Mucosa of rectum (tissue), 2 donors: ENCODE results near the gene SYNDIG1L.
"Not testable (repeated sequence)": the region's sequence is repeated elsewhere in the genome, so short reads cannot be mapped to it uniquely, and the experiment has no call there.

ENCODE experiments used
- H3K27ac ChIP-seq, 2 donors: one replicate each; pipeline ENCODE4 v1.7.0; 2013; ENCODE audit warnings: inconsistent platforms in 2 of 2, low read depth in 2 of 2, low read length in 2 of 2
- H3K27me3 ChIP-seq, 2 donors: one replicate each; pipeline ENCODE4 v1.7.0; 2013; ENCODE audit warnings: low read length in 2 of 2; ENCODE audit not compliant: control insufficient read depth in 2 of 2, insufficient read depth in 2 of 2
- H3K36me3 ChIP-seq, 2 donors: one replicate each; pipeline ENCODE4 v1.7.0; 2013; ENCODE audit warnings: low read length in 2 of 2; ENCODE audit not compliant: control insufficient read depth in 2 of 2, insufficient read depth in 2 of 2
- H3K4me1 ChIP-seq, 2 donors: one replicate each; pipeline ENCODE4 v1.7.0; 2013; ENCODE audit warnings: low read length in 2 of 2, mild to moderate bottlenecking in 1 of 2; ENCODE audit not compliant: control insufficient read depth in 2 of 2, insufficient read depth in 2 of 2
- H3K4me3 ChIP-seq, 2 donors: one replicate each; pipeline ENCODE4 v1.7.0; 2013; ENCODE audit warnings: low read length in 2 of 2
- H3K9ac ChIP-seq, 2 donors: one replicate each; pipeline ENCODE4 v1.7.0; 2013; ENCODE audit warnings: low read length in 2 of 2, low read depth in 1 of 2, mild to moderate bottlenecking in 1 of 2
- H3K9me3 ChIP-seq, 2 donors: one replicate each; pipeline ENCODE4 v1.7.0; 2013; ENCODE audit warnings: low read length in 2 of 2; ENCODE audit not compliant: control insufficient read depth in 2 of 2
- donor health status: healthy.
- donor health status: Normal muscosa, but diverticular disease.

Gene SYNDIG1L

GRCh38 chr14:74395094-74395493, 30.9 kb downstream of the SYNDIG1L start:
- no peaks in the 10 kb centered on the region for H3K4me1 ChIP-seq
- no peaks in the 10 kb centered on the region for H3K36me3 ChIP-seq
- no peaks in the 10 kb centered on the region for H3K9me3 ChIP-seq
- no peak overlapping the region for H3K4me3 ChIP-seq
- H3K9ac ChIP-seq: no peak overlapping the region
- peaks cover 6 to 11% of the 10 kb centered on the region in 2 donors for H3K27me3 ChIP-seq
- no peak overlapping the region for H3K27ac ChIP-seq

- Histone ChIP-seq H3K9ac (no peak overlapping the region), H3K36me3 (no peaks in the 10 kb centered on the region), H3K27ac (no peak overlapping the region), H3K4me3 (no peak overlapping the region), H3K4me1 (no peaks in the 10 kb centered on the region), H3K9me3 (no peaks in the 10 kb centered on the region), H3K27me3 (peaks cover 6 to 11% of the 10 kb centered on the region in 2 donors)
Measured at GRCh38 chr14:74394549-74394948, 31.5 kb downstream of the SYNDIG1L start.

GRCh38 chr14:74392616-74393570, 33.1 kb downstream of the SYNDIG1L start:
- Histone ChIP-seq H3K4me3 (no peak overlapping the region), H3K36me3 (no peaks in the 10 kb centered on the region), H3K9me3 (no peaks in the 10 kb centered on the region), H3K27ac (no peak overlapping the region), H3K27me3 (peaks cover 6 to 9% of the 10 kb centered on the region in 2 donors), H3K4me1 (no peaks in the 10 kb centered on the region), H3K9ac (no peak overlapping the region)

GRCh38 chr14:74391479-74391878, 34.5 kb downstream of the SYNDIG1L start:
- no peaks in the 10 kb centered on the region for H3K9me3 ChIP-seq

GRCh38 chr14:74390505-74390904, 35.5 kb downstream of the SYNDIG1L start:
- H3K36me3 ChIP-seq, H3K27ac ChIP-seq, H3K4me3 ChIP-seq, H3K9ac ChIP-seq, H3K4me1 ChIP-seq, H3K27me3 ChIP-seq, H3K9me3 ChIP-seq: not testable (repeated sequence)

More at GRCh38 chr14:74391479-74391878, 34.5 kb downstream of the SYNDIG1L start:
- Histone ChIP-seq H3K27ac (no peak overlapping the region), H3K9ac (no peak overlapping the region), H3K4me3 (no peak overlapping the region), H3K36me3 (no peaks in the 10 kb centered on the region), H3K4me1 (no peaks in the 10 kb centered on the region), H3K27me3 (peaks cover 6 to 9% of the 10 kb centered on the region in 2 donors)

- Histone ChIP-seq H3K9ac (no peak overlapping the region), H3K27ac (no peak overlapping the region), H3K36me3 (no peaks in the 10 kb centered on the region), H3K4me1 (no peaks in the 10 kb centered on the region), H3K4me3 (no peak overlapping the region), H3K27me3 (peaks cover 6 to 7% of the 10 kb centered on the region in 2 donors), H3K9me3 (no peaks in the 10 kb centered on the region)
Measured at GRCh38 chr14:74389980-74390379, 36.0 kb downstream of the SYNDIG1L start.

GRCh38 chr14:74382231-74382630, 43.8 kb downstream of the SYNDIG1L start:
- H3K9me3 ChIP-seq: no peaks in the 10 kb centered on the region
- no peak overlapping the region for H3K27ac ChIP-seq
- H3K36me3 ChIP-seq: no peaks in the 10 kb centered on the region
- no peak overlapping the region for H3K4me3 ChIP-seq
- H3K9ac ChIP-seq: no peak overlapping the region
- H3K27me3 ChIP-seq: peaks cover 0 to 2% of the 10 kb centered on the region in 2 donors
- no peaks in the 10 kb centered on the region for H3K4me1 ChIP-seq

GRCh38 chr14:74381571-74381970, 44.4 kb downstream of the SYNDIG1L start:
- H3K36me3 ChIP-seq, H3K4me3 ChIP-seq, H3K27me3 ChIP-seq, H3K9me3 ChIP-seq, H3K9ac ChIP-seq, H3K27ac ChIP-seq, H3K4me1 ChIP-seq: not testable (repeated sequence)

- Histone ChIP-seq H3K27me3 (no peaks in the 10 kb centered on the region), H3K9me3 (no peaks in the 10 kb centered on the region), H3K36me3 (no peaks in the 10 kb centered on the region), H3K27ac (no peak overlapping the region), H3K4me1 (no peaks in the 10 kb centered on the region), H3K9ac (no peak overlapping the region), H3K4me3 (no peak overlapping the region)
Measured at GRCh38 chr14:74380845-74381244, 45.2 kb downstream of the SYNDIG1L start.

- Histone ChIP-seq H3K36me3 (no peaks in the 10 kb centered on the region), H3K4me3 (no peak overlapping the region)
Measured at GRCh38 chr14:74380172-74380571, 45.8 kb downstream of the SYNDIG1L start.

More at GRCh38 chr14:74380172-74380571, 45.8 kb downstream of the SYNDIG1L start:
- no peaks in the 10 kb centered on the region for H3K4me1 ChIP-seq
- H3K27ac ChIP-seq: no peak overlapping the region
- H3K27me3 ChIP-seq: no peaks in the 10 kb centered on the region
- H3K9ac ChIP-seq: no peak overlapping the region
- H3K9me3 ChIP-seq: no peaks in the 10 kb centered on the region
